ENCODE results near the gene RIMBP2. TPM values are rescaled to one million over a fixed set of nuclear protein-coding genes. Genes with fewer than 3 reads are reported as not detected.

The RIMBP2 gene
- total RNA-seq, 1 experiment from 2014 or later = not detected

DNA sequence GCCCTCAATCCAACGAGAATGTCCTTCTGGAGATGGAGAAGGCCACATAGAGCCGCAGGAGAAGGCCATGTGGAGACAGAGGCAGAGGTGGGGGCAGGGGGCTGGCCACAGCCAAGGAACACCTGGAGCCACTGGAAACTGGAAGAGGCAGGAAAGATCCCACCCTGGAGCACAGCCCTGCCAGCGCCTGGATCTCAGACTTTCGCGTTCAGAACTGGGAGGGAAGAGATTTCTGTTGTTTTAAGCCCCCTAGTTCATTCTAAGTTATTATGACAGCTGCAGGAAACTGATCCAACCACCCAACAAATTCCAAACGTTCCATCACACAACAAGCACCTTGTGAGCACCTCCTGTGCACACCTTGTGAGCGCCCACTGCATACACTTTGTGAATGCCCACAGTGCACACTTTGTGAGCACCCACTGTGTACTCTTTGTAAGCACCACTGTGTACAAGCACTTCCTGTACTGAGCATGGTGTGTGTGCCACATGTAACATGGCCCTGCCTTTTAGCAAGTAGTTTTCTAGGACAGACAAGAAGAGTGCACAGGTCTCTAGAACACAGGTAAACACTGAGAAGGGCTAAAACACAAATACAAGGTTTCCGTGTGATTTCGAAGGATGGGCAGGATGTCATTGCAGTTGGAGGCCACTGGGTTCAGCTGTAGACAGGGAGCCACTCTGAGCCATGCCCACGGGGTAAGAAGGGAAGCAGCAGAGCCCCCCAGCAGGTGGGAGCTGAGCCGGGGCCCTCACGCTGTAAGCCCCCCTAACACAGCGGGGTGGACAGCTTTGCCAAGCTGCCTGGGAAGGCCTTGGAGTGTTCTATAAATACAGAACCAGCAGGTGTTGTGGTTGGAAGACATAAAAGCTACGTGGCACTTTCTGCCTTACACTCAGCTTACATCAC, 15.4 kb downstream of the RIMBP2 start:
- intact Hi-C loops (cut with micrococcal nuclease) = no loop called here
- Mint-ChIP-seq H3K36me3 (ENCODE audit: insufficient read depth, unreplicated experiment) (peaks cover 5% of the 10 kb centered on the region), H3K27me3 (ENCODE audit: insufficient read depth, unreplicated experiment) (peaks cover 49% of the 10 kb centered on the region), H3K27ac (ENCODE audit: low read depth, unreplicated experiment) (no peak overlapping the region), H3K9me3 (ENCODE audit: unreplicated experiment) (no peaks in the 10 kb centered on the region), H3K4me3 (ENCODE audit: unreplicated experiment) (no peak overlapping the region), H3K4me1 (ENCODE audit: insufficient read depth, unreplicated experiment) (no peaks in the 10 kb centered on the region)
- BruUV-seq (replicated peaks) = no TSS peak
- CTCF ChIA-PET = no interaction called here
- DNase-seq (ENCODE audit: unreplicated experiment) = no peak
- no peak for TF ChIP-seq CTCF (IDR thresholded peaks at IDR 0.05; ENCODE audit: unreplicated experiment)
- POLR2A ChIA-PET = no interaction called here

- Mint-ChIP-seq H3K36me3 (ENCODE audit: insufficient read depth, unreplicated experiment) (peaks cover 5% of the 10 kb centered on the region), H3K27ac (ENCODE audit: low read depth, unreplicated experiment) (no peak overlapping the region), H3K27me3 (ENCODE audit: insufficient read depth, unreplicated experiment) (peaks cover 43% of the 10 kb centered on the region), H3K4me3 (ENCODE audit: unreplicated experiment) (no peak overlapping the region), H3K4me1 (ENCODE audit: insufficient read depth, unreplicated experiment) (no peaks in the 10 kb centered on the region), H3K9me3 (ENCODE audit: unreplicated experiment) (no peaks in the 10 kb centered on the region)
- ChIA-PET POLR2A (no interaction called here), CTCF (interaction anchor here (0.6 kb wide), 1 partner anchor 922 kb away, joined by 3 read pairs; no protein-coding TSS in a partner anchor)
- no peak for TF ChIP-seq CTCF (IDR thresholded peaks at IDR 0.05; ENCODE audit: unreplicated experiment)
- no TSS peak for BruUV-seq (replicated peaks)
- DNase-seq (ENCODE audit: unreplicated experiment) = no peak
- intact Hi-C loops (cut with micrococcal nuclease) = no loop called here
Observed at GRCh38 chr12:130698106-130698505, 18.0 kb downstream of the RIMBP2 start.

DNA sequence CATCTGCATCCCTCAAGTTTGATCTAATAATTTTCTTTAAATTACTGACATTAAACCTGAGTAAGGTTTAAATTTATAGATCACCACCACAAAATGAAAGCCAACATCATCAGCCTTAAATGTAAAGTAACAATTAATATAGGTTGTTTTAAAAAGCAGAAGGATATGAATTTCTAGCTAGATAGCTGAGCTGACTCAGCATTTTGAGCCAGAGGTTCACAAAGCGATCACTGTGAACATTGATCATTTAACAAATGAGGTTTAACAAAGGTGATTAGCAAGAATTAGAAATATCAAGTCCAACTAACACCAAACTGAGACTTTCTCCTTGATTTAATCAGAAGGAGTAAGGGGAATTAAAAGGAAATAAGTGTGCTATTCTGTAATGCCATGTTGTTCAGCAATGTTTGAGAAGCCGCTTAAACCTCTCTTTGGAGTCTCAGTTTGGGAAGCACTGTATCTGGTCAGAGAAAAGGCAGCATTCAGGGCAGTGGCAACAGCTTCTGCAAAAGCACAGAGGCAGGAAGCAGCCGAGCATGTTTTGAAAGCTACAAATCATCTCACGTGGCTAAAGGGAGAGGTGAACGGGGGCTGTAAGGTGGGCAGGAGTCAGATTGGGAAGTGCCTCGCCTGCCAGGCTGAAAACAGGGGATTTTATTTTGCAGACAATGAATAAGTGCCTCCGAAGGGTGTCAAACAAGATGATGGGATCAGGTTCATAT, 19.6 kb downstream of the RIMBP2 start:
- no TSS peak for BruUV-seq (replicated peaks)
- Mint-ChIP-seq H3K4me3 (ENCODE audit: unreplicated experiment) (no peak overlapping the region), H3K9me3 (ENCODE audit: unreplicated experiment) (no peaks in the 10 kb centered on the region), H3K36me3 (ENCODE audit: insufficient read depth, unreplicated experiment) (peaks cover 5% of the 10 kb centered on the region), H3K27ac (ENCODE audit: low read depth, unreplicated experiment) (no peak overlapping the region), H3K27me3 (ENCODE audit: insufficient read depth, unreplicated experiment) (peaks cover 53% of the 10 kb centered on the region), H3K4me1 (ENCODE audit: insufficient read depth, unreplicated experiment) (no peaks in the 10 kb centered on the region)
- ChIA-PET POLR2A (interaction anchor here (0.6 kb wide), 1 partner anchor 1613 kb away, joined by 3 read pairs; no protein-coding TSS in a partner anchor), CTCF (no interaction called here)
- intact Hi-C loops (cut with micrococcal nuclease) = no loop called here
- no peak for DNase-seq (ENCODE audit: unreplicated experiment)
- no peak for TF ChIP-seq CTCF (IDR thresholded peaks at IDR 0.05; ENCODE audit: unreplicated experiment)

- H3K4me3 Mint-ChIP-seq (ENCODE audit: unreplicated experiment) = no peak overlapping the region
- POLR2A ChIA-PET = no interaction called here
- H3K9me3 Mint-ChIP-seq (ENCODE audit: unreplicated experiment) = no peaks in the 10 kb centered on the region
Observed at GRCh38 chr12:130695061-130695460, 21.0 kb downstream of the RIMBP2 start.

More at GRCh38 chr12:130695061-130695460, 21.0 kb downstream of the RIMBP2 start:
- no peak for TF ChIP-seq CTCF (IDR thresholded peaks at IDR 0.05; ENCODE audit: unreplicated experiment)
- BruUV-seq (replicated peaks) = no TSS peak
- CTCF ChIA-PET = interaction anchor here (0.6 kb wide), 1 partner anchor 416 kb away, joined by 3 read pairs; no protein-coding TSS in a partner anchor
- H3K27ac Mint-ChIP-seq (ENCODE audit: low read depth, unreplicated experiment) = no peak overlapping the region
- no peak for DNase-seq (ENCODE audit: unreplicated experiment)
- H3K4me1 Mint-ChIP-seq (ENCODE audit: insufficient read depth, unreplicated experiment) = no peaks in the 10 kb centered on the region
- peaks cover 57% of the 10 kb centered on the region for H3K27me3 Mint-ChIP-seq (ENCODE audit: insufficient read depth, unreplicated experiment)
- peaks cover 5% of the 10 kb centered on the region for H3K36me3 Mint-ChIP-seq (ENCODE audit: insufficient read depth, unreplicated experiment)
- intact Hi-C loops (cut with micrococcal nuclease) = no loop called here

Measured in MCF 10A (cell line).